Calu3 (cell line): ENCODE results near the gene ARL4D. TPM values are rescaled to one million over a fixed set of nuclear protein-coding genes. Genes with fewer than 3 reads are reported as not detected.

Experiments used
- BruUV-seq: library from RNA; stranded (reverse); fragments of 400-500 nt; replicated peaks from 2 replicates; lab custom pipeline; 2021; lab: Mats Ljungman, UMichigan
- CTCF ChIA-PET: fragments of 300-600 bp; sonication (Branson Sonifier 250); formaldehyde crosslinking; loops from one replicate; lab custom pipeline; 2022; ENCODE audit warnings: antibody characterized with exemption; lab: Charles Lee
- DNase-seq: peaks from one replicate; pipeline ENCODE4 v3.0.0; 2022
- H3K27ac Mint-ChIP-seq: one replicate; pipeline ENCODE4 v1.8.0; 2022; ENCODE audit warnings: mixed read lengths; ENCODE audit not compliant: unreplicated experiment
- H3K27me3 Mint-ChIP-seq: one replicate; pipeline ENCODE4 v1.8.0; 2022; ENCODE audit warnings: mixed read lengths; ENCODE audit not compliant: unreplicated experiment
- H3K36me3 Mint-ChIP-seq: one replicate; pipeline ENCODE4 v1.8.0; 2022; ENCODE audit warnings: mild to moderate bottlenecking, moderate library complexity, mixed read lengths; ENCODE audit not compliant: insufficient read depth, unreplicated experiment
- H3K4me1 Mint-ChIP-seq: one replicate; pipeline ENCODE4 v1.8.0; 2022; ENCODE audit warnings: mild to moderate bottlenecking, low read depth, mixed read lengths; ENCODE audit not compliant: unreplicated experiment
- H3K4me3 Mint-ChIP-seq: one replicate; pipeline ENCODE4 v1.8.0; 2022; ENCODE audit warnings: mild to moderate bottlenecking, low read depth, moderate library complexity, mixed read lengths; ENCODE audit not compliant: unreplicated experiment
- H3K9me3 Mint-ChIP-seq: one replicate; pipeline ENCODE4 v1.8.0; 2022; ENCODE audit warnings: low read depth, mixed read lengths; ENCODE audit not compliant: unreplicated experiment
- CTCF ChIP-seq: fragments of 200-600 bp; IDR thresholded peaks from one replicate; pipeline ENCODE4 v1.8.0; 2022; ENCODE audit warnings: antibody characterized with exemption; ENCODE audit not compliant: unreplicated experiment
- intact Hi-C: fragments of 100-400 bp; cut with micrococcal nuclease; formaldehyde crosslinking; loops from one replicate; pipeline ENCODE4 v1.10.0; 2022; ENCODE audit not compliant: unreplicated experiment
- total RNA-seq: library from RNA; stranded (reverse); gene quantifications from 2 replicates; pipeline ENCODE4 v1.2.3, GENCODE V29; 2022

The ARL4D gene
- total RNA-seq, 1 experiment from 2014 or later = 3.4 TPM

GRCh38 chr17:43431714-43432523 lies 33.1 kb downstream of the ARL4D start:
- H3K9me3 Mint-ChIP-seq = no peaks in the 10 kb centered on the region
- H3K4me1 Mint-ChIP-seq = peaks cover 41% of the 10 kb centered on the region
- TF ChIP-seq CTCF = no peak
- CTCF ChIA-PET = interaction anchor here (0.6 kb wide), 1 partner anchor 105 kb away, joined by 3 read pairs; no protein-coding TSS in a partner anchor
- BruUV-seq = no TSS peak
- H3K4me3 Mint-ChIP-seq = no peak overlapping the region
- intact Hi-C loops = no loop called here
- no peak for DNase-seq
- peaks cover 4% of the 10 kb centered on the region for H3K36me3 Mint-ChIP-seq
- no peak overlapping the region for H3K27ac Mint-ChIP-seq
- H3K27me3 Mint-ChIP-seq = no peaks in the 10 kb centered on the region

GRCh38 chr17:43434902-43435319 lies 36.1 kb downstream of the ARL4D start:
- no peaks in the 10 kb centered on the region for H3K9me3 Mint-ChIP-seq
- intact Hi-C loops = loop anchor here (1.0 kb wide), 1 partner anchor 48 kb away; the partner anchor contains the start of gene DHX8
- BruUV-seq = no TSS peak
- H3K4me3 Mint-ChIP-seq = no peak overlapping the region
- H3K27me3 Mint-ChIP-seq = no peaks in the 10 kb centered on the region
- no peak for TF ChIP-seq CTCF
- no peak overlapping the region for H3K27ac Mint-ChIP-seq
- peaks cover 34% of the 10 kb centered on the region for H3K4me1 Mint-ChIP-seq
- no peaks in the 10 kb centered on the region for H3K36me3 Mint-ChIP-seq
- no peak for DNase-seq
- CTCF ChIA-PET = interaction anchor here (1.0 to 1.5 kb wide), 3 partner anchors 23 to 49 kb away, joined by 3 to 6 read pairs (median 3); partner anchors contain the start of gene DHX8

- BruUV-seq = no TSS peak
- CTCF ChIA-PET = interaction anchor here (0.6 kb wide), 1 partner anchor 28 kb away, joined by 3 read pairs; no protein-coding TSS in a partner anchor
- no peak for DNase-seq
- Mint-ChIP-seq H3K27me3 (no peaks in the 10 kb centered on the region), H3K27ac (no peak overlapping the region), H3K4me3 (no peak overlapping the region), H3K4me1 (peaks cover 34% of the 10 kb centered on the region), H3K36me3 (no peaks in the 10 kb centered on the region), H3K9me3 (no peaks in the 10 kb centered on the region)
- intact Hi-C loops = no loop called here
- no peak for TF ChIP-seq CTCF
Measured at GRCh38 chr17:43437756-43438155, 39.0 kb downstream of the ARL4D start.

GRCh38 chr17:43438626-43439025 lies 39.8 kb downstream of the ARL4D start:
- Mint-ChIP-seq H3K4me3 (no peak overlapping the region), H3K9me3 (no peaks in the 10 kb centered on the region), H3K27me3 (no peaks in the 10 kb centered on the region), H3K4me1 (peaks cover 27% of the 10 kb centered on the region), H3K27ac (no peak overlapping the region), H3K36me3 (no peaks in the 10 kb centered on the region)
- no peak for DNase-seq
- no TSS peak for BruUV-seq
- no peak for TF ChIP-seq CTCF
- CTCF ChIA-PET = interaction anchor here (0.8 kb wide), 1 partner anchor 40 kb away, joined by 5 read pairs; the partner anchor contains the start of gene ARL4D
- intact Hi-C loops = no loop called here
